Natural killer cell (primary cell): Measurements from ENCODE around the gene HS3ST3A1. TPM values are rescaled to one million over a fixed set of nuclear protein-coding genes. Genes with fewer than 3 reads are reported as not detected.
"Not testable (repeated sequence)": the region's sequence is repeated elsewhere in the genome, so short reads cannot be mapped to it uniquely, and the experiment has no call there.

Experiments used
- ATAC-seq, 3 donors: fragments of 150-1000 bp in 2 of 3; fragments of 200-7000 bp in 1 of 3; cut with Tn5 transposase; 1 replicate in 1 of 3; 2 replicates in 2 of 3; pipeline ENCODE4 v1.10.0; 2021; ENCODE audit warnings: mild to moderate bottlenecking in 2 of 3, moderate library complexity in 2 of 3
- DNase-seq, 2 donors: peaks; one replicate each; pipeline versions ENCODE4 v3.0.0 to v3.0.0-alpha.2; 2013 to 2021; ENCODE audit warnings: mixed read lengths in 1 of 2
- H3K27ac ChIP-seq: one replicate; pipeline ENCODE4 v1.5.1; 2013; ENCODE audit warnings: mild to moderate bottlenecking, low read length
- H3K27me3 ChIP-seq: one replicate; pipeline ENCODE4 v1.6.1; 2013; ENCODE audit warnings: low read length; ENCODE audit not compliant: control insufficient read depth, insufficient read depth
- H3K36me3 ChIP-seq: one replicate; pipeline ENCODE4 v1.6.1; 2013; ENCODE audit warnings: low read length; ENCODE audit not compliant: control insufficient read depth, insufficient read depth
- H3K4me1 ChIP-seq: one replicate; pipeline ENCODE4 v1.6.1; 2013; ENCODE audit warnings: low read length; ENCODE audit not compliant: control insufficient read depth, insufficient read depth
- H3K4me3 ChIP-seq: one replicate; pipeline ENCODE4 v1.5.1; 2013; ENCODE audit warnings: low read length
- H3K9me3 ChIP-seq: one replicate; pipeline ENCODE4 v1.6.1; 2013; ENCODE audit warnings: low read length; ENCODE audit not compliant: control insufficient read depth, insufficient read depth
- H3K27ac Mint-ChIP-seq, 2 donors: one replicate each; pipeline ENCODE4 v1.8.0; 2022; ENCODE audit warnings: mild to moderate bottlenecking in 2 of 2, mixed read lengths in 2 of 2, moderate library complexity in 1 of 2
- H3K27me3 Mint-ChIP-seq, 2 donors: one replicate each; pipeline ENCODE4 v1.8.0; 2022; ENCODE audit warnings: low read depth in 2 of 2, mixed read lengths in 2 of 2
- H3K36me3 Mint-ChIP-seq: one replicate; pipeline ENCODE4 v1.8.0; 2022; ENCODE audit warnings: mixed read lengths
- H3K4me1 Mint-ChIP-seq, 2 donors: one replicate each; pipeline ENCODE4 v1.8.0; 2022; ENCODE audit warnings: mixed read lengths in 2 of 2
- H3K4me3 Mint-ChIP-seq: one replicate; pipeline ENCODE4 v1.8.0; 2022; ENCODE audit warnings: mild to moderate bottlenecking, moderate library complexity, mixed read lengths
- H3K9me3 Mint-ChIP-seq, 2 donors: one replicate each; pipeline ENCODE4 v1.8.0; 2022; ENCODE audit warnings: mixed read lengths in 2 of 2
- WGBS: methylation state at CpG from one replicate; pipeline ENCODE4 v1.1.7; 2013; ENCODE audit warnings: missing lambda C conversion rate; ENCODE audit not compliant: insufficient coverage; 5-methylcytosine and 5-hydroxymethylcytosine counted together
- intact Hi-C: fragments of 100-400 bp; cut with micrococcal nuclease; formaldehyde crosslinking; loops from one replicate; pipeline ENCODE4 v1.14.2; 2022
- total RNA-seq, 4 donors: library from RNA; stranded (reverse); fragments of 120-200 nt in 1 of 4; gene quantifications; one replicate each; pipeline versions ENCODE4 v1.2.3 to v1.2.4, GENCODE V29; 2013 to 2022
- TF ChIP-seq, protein P1 (sequence below): fragments of 200-600 bp; IDR thresholded peaks from one replicate; pipeline ENCODE4 v1.8.0; 2022; ENCODE audit warnings: antibody characterized with exemption

The HS3ST3A1 gene
- total RNA-seq, 3 donors from 2014 or later (not counting 1 experiment from before 2014, with no cell fraction given): 1.6 to 2.5 TPM; not detected in 1

DNA sequence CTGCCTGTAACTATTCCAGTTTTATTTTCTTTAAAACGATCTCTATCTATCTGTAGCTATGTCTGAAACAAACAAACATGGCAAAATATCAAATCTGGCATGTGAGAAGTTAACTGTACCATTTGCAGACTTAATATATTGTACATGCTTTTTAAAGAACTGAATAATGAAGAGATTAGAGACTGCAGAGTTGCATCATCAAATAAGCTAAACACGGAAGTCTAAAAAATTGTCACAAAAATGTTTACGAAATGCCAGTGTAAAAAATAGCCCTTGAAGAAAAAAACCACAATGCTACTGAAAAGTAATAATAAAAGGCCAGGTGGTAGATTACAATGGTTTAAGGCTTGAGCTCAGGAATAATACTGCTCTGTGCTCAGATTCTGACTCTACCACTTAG is 43.1 kb downstream of the HS3ST3A1 start:
- no peaks in the 10 kb centered on the region for H3K27me3 ChIP-seq
- no peaks in the 10 kb centered on the region for H3K36me3 ChIP-seq
- no peaks in the 10 kb centered on the region for H3K4me1 Mint-ChIP-seq
- intact Hi-C loops: no loop called here
- ATAC-seq: no peak
- no peaks in the 10 kb centered on the region for H3K36me3 Mint-ChIP-seq
- H3K4me1 ChIP-seq: no peaks in the 10 kb centered on the region
- no peak for DNase-seq
- H3K9me3 ChIP-seq: no peaks in the 10 kb centered on the region
- 82% methylated on average over 2 of the region's 3 CpGs for WGBS
- TF ChIP-seq, protein P1, sequence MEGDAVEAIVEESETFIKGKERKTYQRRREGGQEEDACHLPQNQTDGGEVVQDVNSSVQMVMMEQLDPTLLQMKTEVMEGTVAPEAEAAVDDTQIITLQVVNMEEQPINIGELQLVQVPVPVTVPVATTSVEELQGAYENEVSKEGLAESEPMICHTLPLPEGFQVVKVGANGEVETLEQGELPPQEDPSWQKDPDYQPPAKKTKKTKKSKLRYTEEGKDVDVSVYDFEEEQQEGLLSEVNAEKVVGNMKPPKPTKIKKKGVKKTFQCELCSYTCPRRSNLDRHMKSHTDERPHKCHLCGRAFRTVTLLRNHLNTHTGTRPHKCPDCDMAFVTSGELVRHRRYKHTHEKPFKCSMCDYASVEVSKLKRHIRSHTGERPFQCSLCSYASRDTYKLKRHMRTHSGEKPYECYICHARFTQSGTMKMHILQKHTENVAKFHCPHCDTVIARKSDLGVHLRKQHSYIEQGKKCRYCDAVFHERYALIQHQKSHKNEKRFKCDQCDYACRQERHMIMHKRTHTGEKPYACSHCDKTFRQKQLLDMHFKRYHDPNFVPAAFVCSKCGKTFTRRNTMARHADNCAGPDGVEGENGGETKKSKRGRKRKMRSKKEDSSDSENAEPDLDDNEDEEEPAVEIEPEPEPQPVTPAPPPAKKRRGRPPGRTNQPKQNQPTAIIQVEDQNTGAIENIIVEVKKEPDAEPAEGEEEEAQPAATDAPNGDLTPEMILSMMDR: no peak
- no peak overlapping the region for H3K4me3 Mint-ChIP-seq
- peaks cover 0 to 4% of the 10 kb centered on the region in 2 donors for H3K27me3 Mint-ChIP-seq
- H3K4me3 ChIP-seq: no peak overlapping the region
- H3K27ac Mint-ChIP-seq: no peak overlapping the region
- H3K9me3 Mint-ChIP-seq: peaks cover 0 to 2% of the 10 kb centered on the region in 2 donors
- H3K27ac ChIP-seq: no peak overlapping the region

DNA sequence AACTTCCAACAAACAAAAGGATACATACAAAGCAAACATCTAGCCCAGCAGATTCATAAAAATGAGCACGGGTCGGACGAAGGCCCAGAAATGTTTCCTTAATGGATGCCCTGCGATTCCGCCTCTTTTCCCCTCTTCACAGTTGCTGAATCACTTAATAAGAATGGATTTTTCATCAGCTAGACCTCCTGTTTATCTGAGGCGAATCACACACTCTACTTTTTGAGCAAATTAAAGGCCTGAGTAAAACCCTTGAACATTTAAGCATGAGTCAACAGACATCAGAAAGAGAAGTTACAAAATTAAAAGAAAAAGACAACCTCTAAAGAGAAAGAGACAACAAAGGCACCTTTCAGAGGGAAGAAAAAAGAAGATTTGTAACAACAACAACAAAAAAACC is 44.7 kb downstream of the HS3ST3A1 start:
- no peaks in the 10 kb centered on the region for H3K36me3 ChIP-seq
- no peaks in the 10 kb centered on the region for H3K27me3 ChIP-seq
- intact Hi-C loops: no loop called here
- H3K36me3 Mint-ChIP-seq: no peaks in the 10 kb centered on the region
- H3K4me3 Mint-ChIP-seq: no peak overlapping the region
- peaks cover 0 to 8% of the 10 kb centered on the region in 2 donors for H3K27me3 Mint-ChIP-seq
- peaks cover 0 to 3% of the 10 kb centered on the region in 2 donors for H3K9me3 Mint-ChIP-seq
- 95% methylated on average over 6 of the region's 6 CpGs for WGBS
- no peak for ATAC-seq
- DNase-seq: no peak
- TF ChIP-seq, protein P1: no peak
- no peaks in the 10 kb centered on the region for H3K4me1 ChIP-seq
- H3K4me1 Mint-ChIP-seq: no peaks in the 10 kb centered on the region
- H3K4me3 ChIP-seq: no peak overlapping the region
- H3K27ac ChIP-seq: no peak overlapping the region
- H3K27ac Mint-ChIP-seq: no peak overlapping the region
- H3K9me3 ChIP-seq: no peaks in the 10 kb centered on the region

DNA sequence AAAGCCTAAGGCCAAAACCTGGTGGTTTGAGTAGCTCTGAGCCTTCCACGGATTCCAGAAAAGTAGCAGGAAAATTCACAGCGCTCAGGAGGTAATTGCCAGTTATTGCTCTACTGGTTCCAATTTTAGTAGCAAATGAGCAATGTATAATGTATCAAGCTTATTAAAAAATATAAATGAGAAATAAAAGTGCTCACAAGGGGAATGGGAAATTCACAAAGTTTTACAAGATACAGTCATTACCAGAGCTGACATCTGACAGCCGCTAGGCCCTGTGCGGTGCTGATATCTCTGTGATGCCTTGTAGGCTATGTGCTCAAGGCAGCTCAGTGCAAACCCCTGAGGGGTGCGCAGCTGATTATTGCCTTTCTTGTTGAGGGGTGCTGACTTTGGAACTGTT is 47.5 kb downstream of the HS3ST3A1 start:
- Histone ChIP-seq H3K4me1 (no peaks in the 10 kb centered on the region), H3K4me3 (no peak overlapping the region), H3K27ac (no peak overlapping the region), H3K9me3 (no peaks in the 10 kb centered on the region), H3K27me3 (no peaks in the 10 kb centered on the region), H3K36me3 (no peaks in the 10 kb centered on the region)
- peaks cover 11 to 22% of the 10 kb centered on the region in 2 donors for H3K27me3 Mint-ChIP-seq
- DNase-seq: no peak
- no peaks in the 10 kb centered on the region for H3K4me1 Mint-ChIP-seq
- H3K27ac Mint-ChIP-seq: no peak overlapping the region
- 94% methylated on average over 5 of the region's 5 CpGs for WGBS
- H3K9me3 Mint-ChIP-seq: peaks cover 3 to 6% of the 10 kb centered on the region in 2 donors
- TF ChIP-seq, protein P1: no peak
- H3K36me3 Mint-ChIP-seq: no peaks in the 10 kb centered on the region
- intact Hi-C loops: no loop called here
- no peak overlapping the region for H3K4me3 Mint-ChIP-seq
- no peak for ATAC-seq

DNA sequence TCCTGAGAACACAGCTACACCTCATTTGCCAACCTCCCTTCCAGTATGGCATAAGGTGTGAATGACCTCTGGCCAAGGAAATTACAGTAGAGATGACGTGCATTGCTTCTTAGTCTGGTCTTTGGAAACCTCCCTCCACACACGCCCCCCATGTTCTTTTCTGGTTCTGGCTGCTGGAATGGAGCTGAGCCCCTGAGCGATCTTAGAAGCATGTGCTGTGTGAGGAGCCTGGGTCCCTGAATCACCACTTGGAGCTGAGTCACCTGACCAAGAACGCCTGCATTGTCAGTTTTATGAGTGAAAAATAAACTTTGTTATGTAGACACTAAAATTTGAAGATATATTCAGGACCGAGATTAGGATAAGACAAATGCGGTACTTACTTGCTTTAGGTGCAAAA is 51.4 kb downstream of the HS3ST3A1 start:
- H3K4me3 ChIP-seq: no peak overlapping the region
- H3K27ac ChIP-seq: no peak overlapping the region
- ATAC-seq (no peak), DNase-seq (no peak)
- Mint-ChIP-seq H3K36me3 (no peaks in the 10 kb centered on the region), H3K9me3 (peaks cover 3 to 6% of the 10 kb centered on the region in 2 donors), H3K27ac (no peak overlapping the region), H3K4me3 (no peak overlapping the region), H3K4me1 (no peaks in the 10 kb centered on the region), H3K27me3 (peaks cover 11 to 28% of the 10 kb centered on the region in 2 donors)
- H3K9me3 ChIP-seq: no peaks in the 10 kb centered on the region
- TF ChIP-seq, protein P1: no peak
- WGBS: 89% methylated on average over 6 of the region's 6 CpGs
- intact Hi-C loops: no loop called here
- no peaks in the 10 kb centered on the region for H3K4me1 ChIP-seq
- H3K36me3 ChIP-seq: no peaks in the 10 kb centered on the region
- no peaks in the 10 kb centered on the region for H3K27me3 ChIP-seq

DNA sequence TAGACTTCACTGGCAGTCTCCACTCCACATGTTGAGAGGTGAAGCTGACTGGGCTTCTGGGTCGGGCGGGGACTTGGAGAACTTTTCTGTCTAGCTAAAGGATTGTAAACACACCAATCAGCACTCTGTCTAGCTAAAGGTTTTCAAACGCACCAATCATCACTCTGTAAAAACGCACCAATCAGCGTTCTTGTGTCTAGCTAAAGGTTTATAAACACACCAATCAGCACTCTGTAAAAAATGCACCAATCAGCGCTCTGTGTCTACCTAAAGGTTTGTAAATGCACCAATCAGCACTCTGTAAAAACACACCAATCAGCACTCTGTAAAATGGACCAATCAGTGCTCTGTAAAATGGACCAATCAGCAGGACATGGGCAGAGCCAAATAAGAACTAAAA is 53.2 kb downstream of the HS3ST3A1 start:
- ATAC-seq, H3K9me3 Mint-ChIP-seq, H3K4me1 ChIP-seq, H3K4me1 Mint-ChIP-seq, H3K4me3 Mint-ChIP-seq, H3K4me3 ChIP-seq, intact Hi-C loops, H3K27ac Mint-ChIP-seq, H3K36me3 ChIP-seq, H3K36me3 Mint-ChIP-seq, DNase-seq, H3K27ac ChIP-seq, H3K9me3 ChIP-seq, H3K27me3 ChIP-seq: not testable (repeated sequence)
- peaks cover 11 to 24% of the 10 kb centered on the region in 2 donors for H3K27me3 Mint-ChIP-seq
- 94% methylated on average over 6 of the region's 6 CpGs for WGBS
